ENCODE results near the gene FANCD2.
"Not testable (repeated sequence)": the region's sequence is repeated elsewhere in the genome, so short reads cannot be mapped to it uniquely, and the experiment has no call there.

The FANCD2 gene

DNA sequence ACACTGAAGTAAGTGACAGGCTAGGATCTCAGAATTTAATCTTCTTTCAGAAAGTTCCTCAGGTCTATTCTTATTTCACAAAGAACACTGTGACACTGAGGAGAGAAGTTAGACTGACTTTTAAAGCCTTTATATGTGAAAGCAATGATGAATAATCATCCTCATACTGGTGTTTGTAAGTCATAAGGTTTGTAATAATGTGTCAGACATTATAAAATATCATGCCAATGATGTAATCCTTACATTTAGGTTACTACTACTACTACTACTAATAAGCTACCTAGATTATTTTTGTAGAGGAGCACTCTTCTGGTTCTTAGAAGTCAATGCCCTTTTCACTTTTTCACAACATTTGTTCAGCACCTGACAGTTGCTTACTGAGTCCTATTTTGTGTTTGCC lies 48.4 kb downstream of the FANCD2 start:
- no peak for TF ChIP-seq CTCF (IDR thresholded peaks at IDR 0.05; ENCODE audit: control extremely low read depth, extremely low read depth, low read depth, missing control alignments)
- no peak for DNase-seq (ENCODE audit: extremely low spot score)
- CTCF ChIA-PET, result interaction anchor here (0.8 kb wide), 1 partner anchor 14 kb away, joined by 3 read pairs; no protein-coding TSS in a partner anchor
- POLR2A ChIA-PET, result no interaction called here

GRCh38 chr3:10081871-10082270 lies 55.6 kb downstream of the FANCD2 start:
- ChIA-PET CTCF (interaction anchor here (1.6 to 2.2 kb wide), 2 partner anchors 8 to 11 kb away, joined by 3 to 5 read pairs; no protein-coding TSS in a partner anchor), POLR2A (no interaction called here)
- DNase-seq (ENCODE audit: extremely low spot score), result no peak
- TF ChIP-seq CTCF (IDR thresholded peaks at IDR 0.05; ENCODE audit: control extremely low read depth, extremely low read depth, low read depth, missing control alignments), result no peak

GRCh38 chr3:10085738-10086137 lies 59.5 kb downstream of the FANCD2 start:
- POLR2A ChIA-PET, result no interaction called here
- no peak for DNase-seq (ENCODE audit: extremely low spot score)
- CTCF ChIA-PET, result interaction anchor here (1.1 kb wide), 1 partner anchor 8 kb away, joined by 3 read pairs; no protein-coding TSS in a partner anchor
- TF ChIP-seq CTCF (IDR thresholded peaks at IDR 0.05; ENCODE audit: control extremely low read depth, extremely low read depth, low read depth, missing control alignments), result no peak

DNA sequence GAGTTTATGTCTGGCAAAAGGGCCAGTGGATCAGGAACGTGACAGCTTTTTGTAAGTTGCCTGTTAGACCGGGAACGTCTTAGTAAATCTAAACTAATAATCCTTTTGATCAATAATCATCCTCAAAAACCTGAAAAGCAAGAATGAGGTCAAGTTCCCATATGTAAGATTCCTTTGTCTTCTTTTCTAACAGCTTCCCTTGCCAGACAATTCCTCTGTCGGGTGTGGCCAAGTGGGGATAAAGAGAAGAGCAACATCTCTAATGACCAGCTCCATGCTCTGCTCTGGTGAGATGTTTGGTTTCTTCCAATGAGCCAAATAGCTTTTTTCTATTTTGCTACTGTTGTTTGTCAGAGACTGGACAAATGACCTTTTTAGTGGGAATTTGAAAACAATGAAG lies 62.0 kb downstream of the FANCD2 start:
- POLR2A ChIA-PET, result interaction anchor here (0.6 kb wide), 1 partner anchor 42 kb away, joined by 3 read pairs; no protein-coding TSS in a partner anchor
- no peak for TF ChIP-seq CTCF (IDR thresholded peaks at IDR 0.05; ENCODE audit: control extremely low read depth, extremely low read depth, low read depth, missing control alignments)
- no peak for DNase-seq (ENCODE audit: extremely low spot score)
- CTCF ChIA-PET, result interaction anchor here (1.3 to 1.8 kb wide), 3 partner anchors 10 to 14 kb away, joined by 3 read pairs; no protein-coding TSS in a partner anchor

DNA sequence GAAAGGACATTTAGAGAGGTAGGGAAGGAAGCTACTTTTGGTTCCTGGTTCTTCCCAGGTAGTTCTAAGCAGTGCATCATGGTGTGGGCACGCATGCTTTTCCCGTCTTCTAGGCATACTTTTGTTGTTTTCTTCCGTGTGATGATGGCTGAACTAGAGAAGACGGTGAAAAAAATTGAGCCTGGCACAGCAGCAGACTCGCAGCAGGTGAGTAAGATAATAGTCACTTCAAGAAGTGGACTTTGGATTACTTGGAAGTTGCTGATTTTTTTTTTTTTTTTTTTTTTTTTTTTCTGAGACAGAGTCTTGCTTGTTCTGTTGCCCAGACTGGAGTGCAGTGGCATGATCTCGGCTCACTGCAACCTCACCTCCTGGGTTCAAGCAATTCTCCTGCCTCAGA lies 63.9 kb downstream of the FANCD2 start:
- ChIA-PET POLR2A (interaction anchor here (0.6 kb wide), 1 partner anchor 13 kb away, joined by 3 read pairs; no protein-coding TSS in a partner anchor), CTCF (interaction anchor here (1.6 kb wide), 1 partner anchor 9 kb away, joined by 5 read pairs; no protein-coding TSS in a partner anchor)

DNA sequence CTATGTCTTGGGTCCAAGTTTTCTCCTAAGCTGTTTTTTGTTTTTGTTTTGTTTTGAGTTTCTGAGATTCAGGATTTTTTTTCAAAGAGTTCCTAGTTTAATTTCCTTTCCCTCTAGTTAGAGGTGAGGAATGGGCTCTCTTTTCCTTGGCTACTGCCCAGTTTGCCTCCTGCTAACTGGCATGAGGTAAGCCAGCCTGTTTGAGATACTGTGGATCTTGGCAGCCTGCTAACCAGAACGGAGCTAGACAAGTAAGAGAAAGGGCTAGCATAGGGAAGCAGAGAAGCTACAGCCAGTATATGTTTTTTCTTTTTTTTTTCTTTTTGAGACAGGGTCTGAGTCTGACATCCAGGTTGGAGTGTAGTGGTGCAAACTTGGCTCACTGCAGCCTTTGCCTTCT lies 64.5 kb downstream of the FANCD2 start:
- DNase-seq (ENCODE audit: extremely low spot score); CTCF ChIA-PET: not testable (repeated sequence)
- POLR2A ChIA-PET, result interaction anchor here (0.6 kb wide), 1 partner anchor 12 kb away, joined by 3 read pairs; no protein-coding TSS in a partner anchor

More for the DNA sequence above, 63.9 kb downstream of the FANCD2 start:
- no peak for DNase-seq (ENCODE audit: extremely low spot score)
- TF ChIP-seq CTCF (IDR thresholded peaks at IDR 0.05; ENCODE audit: control extremely low read depth, extremely low read depth, low read depth, missing control alignments), result no peak

GRCh38 chr3:10091387-10091786 lies 65.2 kb downstream of the FANCD2 start:
- POLR2A ChIA-PET, CTCF ChIA-PET: not testable (repeated sequence)

DNA sequence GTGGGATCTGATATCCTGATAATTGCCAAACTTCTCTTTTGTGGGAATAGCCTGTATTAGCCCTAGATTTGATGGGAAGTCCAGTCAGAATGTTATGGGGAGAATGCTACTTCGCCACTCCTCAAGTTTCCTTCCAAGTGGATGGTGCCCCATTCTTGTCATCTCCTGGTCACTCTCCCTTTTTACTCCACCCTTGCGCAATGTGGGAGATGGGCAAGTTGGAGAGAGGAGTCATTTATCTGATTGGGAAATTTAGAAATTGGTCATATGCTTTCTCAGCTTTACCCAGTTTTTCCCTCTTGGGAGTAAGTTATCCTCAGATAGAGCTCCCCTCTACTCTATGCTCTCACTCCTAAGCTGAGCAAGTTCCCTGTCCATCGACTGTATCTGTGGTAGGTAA lies 67.4 kb downstream of the FANCD2 start:
- DNase-seq (ENCODE audit: extremely low spot score), result no peak
- ChIA-PET POLR2A (no interaction called here), CTCF (interaction anchor here (0.9 to 1.4 kb wide), 2 partner anchors 8 to 11 kb away, joined by 3 read pairs; no protein-coding TSS in a partner anchor)
- TF ChIP-seq CTCF (IDR thresholded peaks at IDR 0.05; ENCODE audit: control extremely low read depth, extremely low read depth, low read depth, missing control alignments), result no peak

More at GRCh38 chr3:10091387-10091786, 65.2 kb downstream of the FANCD2 start:
- not testable (repeated sequence) for DNase-seq (ENCODE audit: extremely low spot score)
